Mesodermal cell (in vitro differentiated cells): ENCODE measurements around the gene PSME2.

Source experiments
- H3K27ac ChIP-seq: 2 replicates; pipeline ENCODE4 v1.7.0; 2013; ENCODE audit warnings: mild to moderate bottlenecking, low read depth, low read length, moderate library complexity; ENCODE audit not compliant: severe bottlenecking
- H3K36me3 ChIP-seq: 2 replicates; pipeline ENCODE4 v1.7.1; 2013; ENCODE audit warnings: mild to moderate bottlenecking, low read length, moderate library complexity; ENCODE audit not compliant: control insufficient read depth, insufficient read depth
- H3K4me1 ChIP-seq: one replicate; pipeline ENCODE4 v1.7.1; 2013; ENCODE audit warnings: mild to moderate bottlenecking, low read length; ENCODE audit not compliant: insufficient read depth, control insufficient read depth, poor library complexity, severe bottlenecking
- H3K4me3 ChIP-seq: 2 replicates; pipeline ENCODE4 v1.7.0; 2013; ENCODE audit warnings: low read length, control low read depth, mild to moderate bottlenecking; ENCODE audit not compliant: insufficient read depth, poor library complexity, severe bottlenecking; ENCODE audit errors: extremely low read depth
- H3K9me3 ChIP-seq: 2 replicates; pipeline ENCODE4 v1.7.1; 2013; ENCODE audit warnings: mild to moderate bottlenecking, low read length, moderate library complexity; ENCODE audit not compliant: control insufficient read depth
- WGBS, 2 experiments: methylation state at CpG; one replicate each; pipeline ENCODE4 v1.1.5; 2013; ENCODE audit warnings: missing lambda C conversion rate in 2 of 2; ENCODE audit not compliant: insufficient coverage in 2 of 2; 5-methylcytosine and 5-hydroxymethylcytosine counted together

The PSME2 gene

DNA sequence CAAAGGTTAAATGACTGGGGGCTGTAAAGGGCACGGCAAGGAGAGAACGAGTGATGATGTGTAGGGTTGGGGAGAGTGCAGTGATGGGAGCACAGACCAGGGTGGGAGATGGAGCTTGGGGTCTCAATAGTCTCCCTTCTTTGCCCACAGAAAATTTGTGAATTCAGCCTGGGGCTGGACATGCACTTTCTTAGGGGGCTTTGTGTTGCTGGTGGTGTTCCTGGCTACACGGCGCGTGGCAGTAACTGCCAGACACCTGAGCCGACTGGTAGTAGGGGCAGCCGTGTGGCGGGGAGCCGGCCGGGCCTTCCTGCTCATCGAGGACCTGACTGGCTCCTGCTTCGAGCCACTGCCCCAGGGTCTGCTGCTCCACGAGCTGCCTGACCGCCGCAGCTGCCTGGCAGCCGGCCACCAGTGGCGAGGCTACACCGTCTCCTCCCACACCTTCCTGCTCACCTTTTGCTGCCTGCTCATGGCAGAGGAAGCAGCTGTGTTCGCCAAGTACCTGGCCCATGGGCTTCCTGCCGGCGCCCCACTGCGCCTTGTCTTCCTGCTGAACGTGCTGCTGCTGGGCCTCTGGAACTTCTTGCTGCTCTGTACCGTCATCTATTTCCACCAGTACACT is 14.2 kb downstream of the PSME2 start:
- 87 to 92% methylated on average over 23 to 24 of the region's 24 CpGs for WGBS, 2 experiments
- Histone ChIP-seq H3K36me3 (no peaks in the 10 kb centered on the region), H3K27ac (no peak overlapping the region), H3K9me3 (no peaks in the 10 kb centered on the region), H3K4me3 (no peak overlapping the region), H3K4me1 (peaks cover 2% of the 10 kb centered on the region)

GRCh38 chr14:24131549-24131966 is 14.9 kb downstream of the PSME2 start:
- H3K36me3 ChIP-seq, result no peaks in the 10 kb centered on the region
- H3K4me1 ChIP-seq, result peaks cover under 1% of the 10 kb centered on the region
- H3K4me3 ChIP-seq, result no peak overlapping the region
- no peaks in the 10 kb centered on the region for H3K9me3 ChIP-seq
- H3K27ac ChIP-seq, result no peak overlapping the region
- WGBS, 2 experiments, result 92% methylated on average over 12 to 15 of the region's 15 CpGs

GRCh38 chr14:24130717-24131548 is 15.5 kb downstream of the PSME2 start:
- H3K27ac ChIP-seq, result no peak overlapping the region
- H3K4me3 ChIP-seq, result no peak overlapping the region
- H3K4me1 ChIP-seq, result no peaks in the 10 kb centered on the region
- H3K36me3 ChIP-seq, result no peaks in the 10 kb centered on the region
- WGBS, 2 experiments, result 75 to 80% methylated on average over 2 to 6 of the region's 7 CpGs
- H3K9me3 ChIP-seq, result no peaks in the 10 kb centered on the region

GRCh38 chr14:24130380-24130716 is 16.1 kb downstream of the PSME2 start, which contains the start of gene FITM1:
FITM1 (plus strand) TSS chr14:24130659; CDS start chr14:24131564, 905 bp downstream.
- WGBS, 2 experiments, result 90 to 92% methylated on average over 3 to 4 of the region's 5 CpGs
- no peaks in the 10 kb centered on the region for H3K4me1 ChIP-seq
- no peaks in the 10 kb centered on the region for H3K9me3 ChIP-seq
- H3K27ac ChIP-seq, result no peak within 1 kb of the TSS
- no peaks in the 10 kb centered on the region for H3K36me3 ChIP-seq
- H3K4me3 ChIP-seq, result no peak within 1 kb of the TSS

- Histone ChIP-seq H3K27ac (no peak overlapping the region), H3K4me1 (no peaks in the 10 kb centered on the region), H3K36me3 (no peaks in the 10 kb centered on the region), H3K4me3 (no peak overlapping the region), H3K9me3 (no peaks in the 10 kb centered on the region)
- WGBS, 2 experiments, result 88 to 97% methylated on average over 6 of the region's 8 CpGs
Measured at GRCh38 chr14:24129410-24129998, 16.9 kb downstream of the PSME2 start.

- WGBS, 2 experiments, result 92 to 100% methylated on average over 1 to 2 of the region's 2 CpGs
- H3K36me3 ChIP-seq, result peaks cover 2% of the 10 kb centered on the region
- no peak overlapping the region for H3K4me3 ChIP-seq
- no peak overlapping the region for H3K27ac ChIP-seq
- H3K9me3 ChIP-seq, result no peaks in the 10 kb centered on the region
- H3K4me1 ChIP-seq, result no peaks in the 10 kb centered on the region
Measured at GRCh38 chr14:24127673-24128072, 18.7 kb downstream of the PSME2 start.

DNA sequence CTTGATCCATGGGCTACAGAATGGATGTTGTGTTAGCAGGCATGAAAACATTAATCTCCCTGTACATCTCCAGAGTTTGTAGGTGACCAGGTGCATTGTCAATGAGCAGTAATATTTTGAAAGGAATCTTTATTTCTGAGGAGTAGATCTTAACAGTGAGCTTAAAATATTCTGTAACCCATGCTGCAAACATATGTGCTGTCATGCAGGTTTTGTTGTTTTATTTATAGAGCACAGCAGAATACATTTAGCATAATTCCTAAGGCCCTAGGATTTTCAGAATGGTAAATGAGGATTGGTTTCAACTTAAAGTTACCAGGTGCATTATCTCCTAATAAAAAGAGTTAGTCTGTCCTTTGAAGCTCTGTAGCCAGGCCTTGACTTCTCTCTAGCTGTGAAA is 19.5 kb downstream of the PSME2 start:
- Histone ChIP-seq H3K36me3 (peaks cover 2% of the 10 kb centered on the region), H3K27ac (no peak overlapping the region), H3K9me3 (no peaks in the 10 kb centered on the region), H3K4me1 (no peaks in the 10 kb centered on the region), H3K4me3 (no peak overlapping the region)

GRCh38 chr14:24123424-24124417 is 22.7 kb downstream of the PSME2 start:
- Histone ChIP-seq H3K4me1 (no peaks in the 10 kb centered on the region), H3K36me3 (peaks cover 24% of the 10 kb centered on the region), H3K27ac (no peak overlapping the region), H3K4me3 (no peak overlapping the region), H3K9me3 (no peaks in the 10 kb centered on the region)
- WGBS, 2 experiments, result 93% methylated on average over 5 to 9 of the region's 9 CpGs

- H3K4me1 ChIP-seq, result no peaks in the 10 kb centered on the region
- peaks cover 32% of the 10 kb centered on the region for H3K36me3 ChIP-seq
- no peak overlapping the region for H3K4me3 ChIP-seq
- H3K9me3 ChIP-seq, result no peaks in the 10 kb centered on the region
- WGBS, 2 experiments, result 92 to 93% methylated on average over 5 to 7 of the region's 8 CpGs
- H3K27ac ChIP-seq, result no peak overlapping the region
Measured at GRCh38 chr14:24122898-24123297, 23.5 kb downstream of the PSME2 start.

DNA sequence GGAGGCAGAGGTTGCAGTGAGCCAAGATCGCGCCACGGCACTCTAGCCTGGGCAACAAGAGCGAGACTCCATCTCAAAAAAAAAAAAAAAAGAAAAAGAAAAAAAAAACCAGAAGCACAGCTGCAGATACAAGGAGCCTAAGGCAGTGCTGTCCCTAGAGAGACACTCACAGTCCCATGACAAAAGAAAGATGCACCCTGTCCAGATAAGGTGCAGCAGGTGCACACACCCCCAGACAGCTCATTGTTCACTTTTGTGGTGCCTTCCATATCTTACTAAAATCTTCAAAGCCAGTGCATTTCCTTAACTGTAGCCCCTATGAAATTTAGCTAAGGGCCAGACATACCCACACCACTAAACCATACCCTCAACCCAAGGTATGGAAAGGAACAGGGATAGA is 24.0 kb downstream of the PSME2 start:
- Histone ChIP-seq H3K36me3 (peaks cover 37% of the 10 kb centered on the region), H3K4me1 (no peaks in the 10 kb centered on the region), H3K27ac (no peak overlapping the region), H3K4me3 (no peak overlapping the region), H3K9me3 (no peaks in the 10 kb centered on the region)
- WGBS, 2 experiments, result no CpG with 5 or more reads among the region's 4 CpGs
